K562 (cell line): ENCODE measurements around the gene PRM2. TPM values are rescaled to one million over a fixed set of nuclear protein-coding genes. Genes with fewer than 3 reads are reported as not detected.

Experiments used
- ATAC-seq: fragments of 200-7000 bp; cut with Tn5 transposase; 3 replicates; pipeline ENCODE4 v1.9.1; 2020; ENCODE audit warnings: moderate library complexity
- BruUV-seq: library from RNA; stranded (reverse); fragments of 400-500 nt; replicated peaks from 2 replicates; lab custom pipeline; 2021; lab: Mats Ljungman, UMichigan
- CTCF ChIA-PET: fragments of 300-600 bp; formaldehyde crosslinking; extraction: SDS; loops from one replicate; lab custom pipeline; 2021; ENCODE audit warnings: low intra/inter-chr PET ratio; lab: Yijun Ruan, JAX
- POLR2A ChIA-PET: fragments of 300-600, 350-650 bp; sonication (Branson Sonifier 250); formaldehyde crosslinking; extraction: SDS; loops from one replicate; lab custom pipeline; 2021; ENCODE audit warnings: antibody characterized with exemption, inconsistent platforms; lab: Yijun Ruan, JAX
- DNase-seq, 4 experiments: peaks; one replicate each; pipeline versions ENCODE4 v3.0.0 to v3.0.0-alpha.2; 2011 to 2018; ENCODE audit warnings: low spot score in 3 of 4, mixed read lengths in 3 of 4; ENCODE audit errors: extremely low read depth in 1 of 4
- FAIRE-seq: peaks from 2 replicates; lab custom pipeline; 2011; peaks lifted over from hg19 to GRCh38; lab: Jason Lieb, UNC
- H2AFZ ChIP-seq: 2 replicates; pipeline ENCODE4 v1.6.0; 2011; ENCODE audit warnings: low read depth, low read length, control low read depth, inconsistent platforms
- H3K27ac ChIP-seq: fragments of 200-600 bp; 3 replicates; pipeline ENCODE4 v1.8.0; 2011; ENCODE audit warnings: low read depth, mild to moderate bottlenecking, control low read depth, inconsistent platforms, low read length, moderate library complexity, mixed read lengths; ENCODE audit errors: extremely low read depth
- H3K27me3 ChIP-seq, 2 experiments: fragments of 300-600 bp in 1 of 2; 2 replicates in 1 of 2; 3 replicates in 1 of 2; pipeline versions ENCODE4 v1.6.0 to v1.8.0; 2011; ENCODE audit warnings: inconsistent platforms in 2 of 2, low read length in 2 of 2, mild to moderate bottlenecking in 1 of 2, mixed read lengths in 1 of 2, moderate library complexity in 1 of 2; ENCODE audit not compliant: control insufficient read depth in 2 of 2, insufficient read depth in 2 of 2
- H3K36me3 ChIP-seq: fragments of 300-600 bp; 3 replicates; pipeline ENCODE4 v1.8.0; 2011; ENCODE audit warnings: mild to moderate bottlenecking, low read length, inconsistent platforms; ENCODE audit not compliant: control insufficient read depth, insufficient read depth
- H3K4me1 ChIP-seq, 2 experiments: fragments of 200-600 bp in 1 of 2; replicated peaks in 1 of 2; 2 replicates in 1 of 2; 3 replicates in 1 of 2; pipeline versions ENCODE4 v1.5.1 to v1.8.0; 2011; ENCODE audit warnings: inconsistent platforms in 2 of 2, low read length in 2 of 2, mild to moderate bottlenecking in 1 of 2, mixed read lengths in 1 of 2, moderate library complexity in 1 of 2; ENCODE audit not compliant: control insufficient read depth in 2 of 2, insufficient read depth in 2 of 2
- H3K4me2 ChIP-seq: 2 replicates; pipeline ENCODE4 v1.6.1; 2011; ENCODE audit warnings: low read length, control low read depth, inconsistent platforms, mixed read lengths; ENCODE audit not compliant: insufficient read depth
- H3K4me3 ChIP-seq: fragments of 200-600 bp; sonication (generic), shearing (Covaris generic); 2 replicates; pipeline ENCODE4 v1.5.1; 2016; ENCODE audit warnings: control low read depth, inconsistent platforms
- H3K79me2 ChIP-seq: fragments of 200-600 bp; 3 replicates; pipeline ENCODE4 v1.8.0; 2011; ENCODE audit warnings: low read length, inconsistent platforms; ENCODE audit not compliant: control insufficient read depth, insufficient read depth
- H3K9ac ChIP-seq, 2 experiments: 2 replicates each; pipeline versions ENCODE4 v1.6.0 to v1.6.1; 2011; ENCODE audit warnings: low read depth in 2 of 2, low read length in 2 of 2, control low read depth in 1 of 2, inconsistent platforms in 1 of 2, mild to moderate bottlenecking in 1 of 2, mixed read lengths in 1 of 2; ENCODE audit not compliant: insufficient read depth in 1 of 2
- H3K9me1 ChIP-seq: one replicate; pipeline ENCODE4 v1.6.0; 2011; ENCODE audit warnings: inconsistent platforms, mild to moderate bottlenecking, low read length, moderate library complexity; ENCODE audit not compliant: control insufficient read depth, insufficient read depth
- H3K9me3 ChIP-seq: replicated peaks from 2 replicates; pipeline ENCODE4 v1.5.1; 2011; ENCODE audit warnings: low read depth, low read length, inconsistent platforms; ENCODE audit not compliant: control insufficient read depth, insufficient read depth
- H4K20me1 ChIP-seq: replicated peaks from 2 replicates; pipeline ENCODE4 v1.6.1; 2011; ENCODE audit warnings: low read length, inconsistent platforms, mixed read lengths; ENCODE audit not compliant: control insufficient read depth, insufficient read depth
- HIVEP1 ChIP-seq: fragments of 250-450 bp; sonication (Bioruptor Pico); IDR thresholded peaks from 2 replicates; pipeline ENCODE4 v1.4.0; 2020; ENCODE audit warnings: mild to moderate bottlenecking
- ILK ChIP-seq: fragments of 450-650 bp; IDR thresholded peaks from 2 replicates; pipeline ENCODE4 v1.6.1; 2016; ENCODE audit warnings: missing genetic modification characterization, low read depth, mild to moderate bottlenecking, missing compliant biosample characterization, moderate library complexity, borderline replicate concordance
- LCOR ChIP-seq: sonication (generic); formaldehyde crosslinking; IDR thresholded peaks from 2 replicates; pipeline ENCODE4 v1.8.0; 2022; ENCODE audit warnings: mild to moderate bottlenecking, missing genetic modification reagents
- WGBS: fragments of 100-300 bp; shearing (Covaris generic); methylation state at CpG from one replicate; pipeline ENCODE4 v1.1.6; 2016; ENCODE audit warnings: low coverage, mixed read lengths; ENCODE audit not compliant: insufficient coverage; ENCODE audit errors: missing lambda C conversion rate; 5-methylcytosine and 5-hydroxymethylcytosine counted together
- in situ Hi-C: fragments of 300-500 bp; cut with MboI; formaldehyde crosslinking; loops from 4 replicates; pipeline ENCODE4 v1.15.0; 2018; ENCODE audit warnings: inconsistent platforms, mixed read lengths
- intact Hi-C: fragments of 100-400 bp; cut with micrococcal nuclease; formaldehyde crosslinking; loops from 2 replicates; pipeline ENCODE4 v1.14.2; 2022
- polyA plus RNA-seq, 8 experiments: library from polyadenylated mRNA; depleted of rRNA in 4 of 8; stranded (reverse) in 5 of 8; unstranded in 3 of 8; fragments of >200 nt; fragmentation: Nextera tagmentation in 2 of 8; fragmentation: Illumina TruSeq in 1 of 8; extraction: Ambion mirVana in 2 of 8; extraction: Trizol in 1 of 8; gene quantifications; 2 replicates each; pipeline versions ENCODE4 v1.2.1 to v1.2.3, GENCODE V29; 2011 to 2014; ENCODE audit warnings: inconsistent platforms in 1 of 8, missing spikeins in 1 of 8
- total RNA-seq, 7 experiments: library from RNA; depleted of rRNA in 6 of 7; stranded (reverse); fragments of >200 nt in 6 of 7; fragmentation: Illumina TruSeq in 2 of 7; extraction: Trizol in 2 of 7; gene quantifications; 2 replicates each; pipeline versions ENCODE4 v1.2.1 to v1.2.3, GENCODE V29; 2011 to 2021; ENCODE audit warnings: low replicate concordance in 1 of 7
- TF ChIP-seq, protein P1 (sequence below), 2 experiments: fragments of 450-650 bp in 1 of 2; sonication (generic) in 1 of 2; formaldehyde crosslinking in 1 of 2; IDR thresholded peaks; 2 replicates each; pipeline versions ENCODE4 v1.7.1 to v1.9.0; 2016 to 2022; ENCODE audit warnings: inconsistent platforms in 1 of 2, mild to moderate bottlenecking in 1 of 2, missing genetic modification reagents in 1 of 2

Gene PRM2
- total and polyA plus RNA-seq, 9 of the 15 experiments (the other 6 are each of a cell fraction or from before 2014, with no cell fraction given), result not detected

DNA sequence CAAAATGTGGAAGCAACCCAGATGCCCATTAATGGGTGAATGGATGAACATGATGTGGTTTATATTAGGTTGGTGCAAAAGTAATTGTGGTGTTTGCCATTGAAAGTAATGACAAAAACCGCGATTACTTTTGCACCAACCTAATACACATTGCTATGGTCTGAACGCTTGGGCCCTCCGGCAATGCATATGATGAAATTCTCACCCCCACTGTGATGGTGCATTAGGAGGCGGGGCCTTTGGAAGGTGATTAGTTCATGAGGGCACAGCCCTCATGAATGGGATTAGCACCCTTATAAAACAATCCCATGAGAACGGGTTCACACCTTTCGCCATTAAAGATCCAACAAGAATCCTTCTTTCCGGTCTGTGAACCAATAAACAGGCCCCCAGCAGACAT, 30.1 kb upstream of the PRM2 start:
- ChIA-PET POLR2A (no interaction called here), CTCF (no interaction called here)
- DNase-seq, result no peak
- no peak for FAIRE-seq
- Histone ChIP-seq H3K27ac (no peak overlapping the region), H3K9me3 (no peaks in the 10 kb centered on the region), H2AFZ (no peak overlapping the region), H3K4me1 (peaks cover 0 to 14% of the 10 kb centered on the region in 2 experiments; a peak in 3 of 5 replicates), H3K9ac (no peak overlapping the region), H4K20me1 (no peaks in the 10 kb centered on the region), H3K9me1 (no peaks in the 10 kb centered on the region), H3K4me3 (no peak overlapping the region), H3K36me3 (no peaks in the 10 kb centered on the region), H3K4me2 (no peak overlapping the region), H3K79me2 (no peaks in the 10 kb centered on the region), H3K27me3 (peaks cover 0 to 6% of the 10 kb centered on the region in 2 experiments; a peak in 2 of 5 replicates)
- 23% methylated on average over 8 of the region's 8 CpGs for WGBS
- intact Hi-C loops (no loop called here), in situ Hi-C loops (no loop called here)
- TF ChIP-seq LCOR (CRISPR knock-in tag), result no peak
- no peak for TF ChIP-seq HIVEP1 (CRISPR knock-in tag)
- TF ChIP-seq ILK (tag), result no peak
- TF ChIP-seq, protein P1, sequence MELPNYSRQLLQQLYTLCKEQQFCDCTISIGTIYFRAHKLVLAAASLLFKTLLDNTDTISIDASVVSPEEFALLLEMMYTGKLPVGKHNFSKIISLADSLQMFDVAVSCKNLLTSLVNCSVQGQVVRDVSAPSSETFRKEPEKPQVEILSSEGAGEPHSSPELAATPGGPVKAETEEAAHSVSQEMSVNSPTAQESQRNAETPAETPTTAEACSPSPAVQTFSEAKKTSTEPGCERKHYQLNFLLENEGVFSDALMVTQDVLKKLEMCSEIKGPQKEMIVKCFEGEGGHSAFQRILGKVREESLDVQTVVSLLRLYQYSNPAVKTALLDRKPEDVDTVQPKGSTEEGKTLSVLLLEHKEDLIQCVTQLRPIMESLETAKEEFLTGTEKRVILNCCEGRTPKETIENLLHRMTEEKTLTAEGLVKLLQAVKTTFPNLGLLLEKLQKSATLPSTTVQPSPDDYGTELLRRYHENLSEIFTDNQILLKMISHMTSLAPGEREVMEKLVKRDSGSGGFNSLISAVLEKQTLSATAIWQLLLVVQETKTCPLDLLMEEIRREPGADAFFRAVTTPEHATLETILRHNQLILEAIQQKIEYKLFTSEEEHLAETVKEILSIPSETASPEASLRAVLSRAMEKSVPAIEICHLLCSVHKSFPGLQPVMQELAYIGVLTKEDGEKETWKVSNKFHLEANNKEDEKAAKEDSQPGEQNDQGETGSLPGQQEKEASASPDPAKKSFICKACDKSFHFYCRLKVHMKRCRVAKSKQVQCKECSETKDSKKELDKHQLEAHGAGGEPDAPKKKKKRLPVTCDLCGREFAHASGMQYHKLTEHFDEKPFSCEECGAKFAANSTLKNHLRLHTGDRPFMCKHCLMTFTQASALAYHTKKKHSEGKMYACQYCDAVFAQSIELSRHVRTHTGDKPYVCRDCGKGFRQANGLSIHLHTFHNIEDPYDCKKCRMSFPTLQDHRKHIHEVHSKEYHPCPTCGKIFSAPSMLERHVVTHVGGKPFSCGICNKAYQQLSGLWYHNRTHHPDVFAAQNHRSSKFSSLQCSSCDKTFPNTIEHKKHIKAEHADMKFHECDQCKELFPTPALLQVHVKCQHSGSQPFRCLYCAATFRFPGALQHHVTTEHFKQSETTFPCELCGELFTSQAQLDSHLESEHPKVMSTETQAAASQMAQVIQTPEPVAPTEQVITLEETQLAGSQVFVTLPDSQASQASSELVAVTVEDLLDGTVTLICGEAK (IDR thresholded peaks at IDR 0.05), result peak; percentile 51; the same call in 1 of the 2 replicates
- TF ChIP-seq, protein P1 (CRISPR knock-in tag; IDR thresholded peaks at IDR 0.05), result no peak
- BruUV-seq, result no TSS peak
- 0 out of 3 replicates have a peak, but pooled peaks have one; percentile 30 for ATAC-seq
